Measurements from ENCODE around the gene PLD3. TPM values are rescaled to one million over a fixed set of nuclear protein-coding genes. Genes with fewer than 3 reads are reported as not detected.
A peak's percentile ranks its signal among the peaks of the same experiment; 100 is the strongest.

Gene PLD3
- total RNA-seq, 1 donor from 2014 or later: 156 TPM

DNA sequence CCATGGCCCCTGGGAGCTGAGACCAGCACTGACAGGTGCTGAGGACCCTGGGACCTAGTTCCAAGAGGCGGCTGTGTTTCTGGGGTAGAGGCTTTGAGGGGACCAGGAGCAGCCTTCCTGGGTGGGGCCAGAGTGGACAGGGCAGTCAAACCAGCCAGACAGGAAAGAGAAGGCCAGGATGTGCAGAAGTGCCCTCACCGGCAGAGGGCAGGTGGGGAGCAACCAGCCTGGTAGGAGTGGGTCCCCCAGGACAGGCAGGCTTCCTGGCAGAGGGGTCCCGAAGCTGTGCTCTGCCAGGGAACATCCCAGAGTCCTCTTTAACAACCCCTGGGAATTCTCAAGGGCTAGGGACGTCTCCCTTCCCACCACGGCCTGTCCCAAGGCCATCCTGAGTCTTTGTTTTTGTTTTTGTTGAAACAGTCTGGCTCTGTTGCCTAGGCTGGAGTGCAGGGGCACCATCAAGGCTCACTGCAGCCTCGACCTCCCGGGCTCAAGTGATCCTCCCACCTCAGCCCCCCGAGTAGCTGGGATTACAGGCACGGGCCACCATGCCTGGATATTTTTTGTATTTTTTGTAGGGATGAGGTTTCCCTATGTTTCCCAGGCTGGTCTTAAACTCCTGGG lies 44.5 kb downstream of the PLD3 start:
- intact Hi-C loops (cut with micrococcal nuclease): no loop called here
- Histone ChIP-seq H3K36me3 (no peaks in the 10 kb centered on the region), H3K27me3 (ENCODE audit: low read depth) (no peaks in the 10 kb centered on the region), H3K9me3 (replicated peaks) (no peaks in the 10 kb centered on the region), H3K4me3 (no peak overlapping the region), H3K4me1 (peaks cover 3% of the 10 kb centered on the region), H3K27ac (replicated peaks) (no peak overlapping the region)
- no peak for DNase-seq
- TF ChIP-seq, protein P1, sequence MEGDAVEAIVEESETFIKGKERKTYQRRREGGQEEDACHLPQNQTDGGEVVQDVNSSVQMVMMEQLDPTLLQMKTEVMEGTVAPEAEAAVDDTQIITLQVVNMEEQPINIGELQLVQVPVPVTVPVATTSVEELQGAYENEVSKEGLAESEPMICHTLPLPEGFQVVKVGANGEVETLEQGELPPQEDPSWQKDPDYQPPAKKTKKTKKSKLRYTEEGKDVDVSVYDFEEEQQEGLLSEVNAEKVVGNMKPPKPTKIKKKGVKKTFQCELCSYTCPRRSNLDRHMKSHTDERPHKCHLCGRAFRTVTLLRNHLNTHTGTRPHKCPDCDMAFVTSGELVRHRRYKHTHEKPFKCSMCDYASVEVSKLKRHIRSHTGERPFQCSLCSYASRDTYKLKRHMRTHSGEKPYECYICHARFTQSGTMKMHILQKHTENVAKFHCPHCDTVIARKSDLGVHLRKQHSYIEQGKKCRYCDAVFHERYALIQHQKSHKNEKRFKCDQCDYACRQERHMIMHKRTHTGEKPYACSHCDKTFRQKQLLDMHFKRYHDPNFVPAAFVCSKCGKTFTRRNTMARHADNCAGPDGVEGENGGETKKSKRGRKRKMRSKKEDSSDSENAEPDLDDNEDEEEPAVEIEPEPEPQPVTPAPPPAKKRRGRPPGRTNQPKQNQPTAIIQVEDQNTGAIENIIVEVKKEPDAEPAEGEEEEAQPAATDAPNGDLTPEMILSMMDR (IDR thresholded peaks at IDR 0.05; ENCODE audit: borderline replicate concordance): peak; percentile 46

DNA sequence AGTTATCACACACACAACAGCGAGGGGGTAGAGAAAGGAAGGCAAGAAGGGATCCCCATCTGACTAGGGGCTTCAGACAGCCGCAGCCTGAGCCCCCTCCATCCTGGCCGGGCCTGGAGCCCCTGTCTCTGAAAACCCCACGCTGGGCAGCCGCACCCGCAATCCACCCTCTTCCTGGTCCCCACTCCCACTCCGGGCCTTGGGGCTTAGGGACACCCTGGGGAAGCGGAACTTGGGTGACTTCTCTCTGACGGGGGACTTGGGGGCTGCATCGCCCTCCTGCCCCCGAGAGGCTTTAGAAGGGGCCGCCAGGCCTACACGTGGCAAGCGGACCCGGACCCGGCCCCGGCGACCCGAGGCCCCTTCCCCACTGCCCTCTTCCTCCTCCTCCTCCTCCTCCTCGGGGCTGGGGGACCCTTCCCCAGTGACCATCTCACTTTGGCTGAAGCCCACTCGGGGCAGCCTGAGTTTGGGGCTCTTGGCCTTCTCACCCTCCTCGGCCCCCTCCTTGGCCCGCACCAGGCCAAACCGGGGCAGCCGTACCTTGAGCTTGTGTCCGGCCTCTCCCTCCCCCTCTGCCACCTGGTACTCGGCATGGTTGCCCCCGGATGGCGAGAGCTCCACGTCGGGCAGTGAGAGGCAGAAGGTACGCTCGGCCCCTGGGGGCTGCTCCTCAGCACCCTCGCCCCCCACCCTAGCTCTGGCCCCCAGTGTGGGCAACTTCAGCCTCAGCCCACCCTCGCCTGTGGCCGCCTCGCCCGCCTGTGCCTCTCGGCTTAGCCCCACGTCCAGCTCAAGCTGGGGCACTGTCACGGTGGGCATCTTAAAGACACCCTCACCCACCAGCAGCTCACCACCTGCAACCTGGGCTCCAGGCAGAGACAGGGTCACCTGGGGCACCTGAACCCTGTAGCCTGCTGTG lies 45.7 kb downstream of the PLD3 start:
- intact Hi-C loops (cut with micrococcal nuclease): no loop called here
- H3K36me3 ChIP-seq: no peaks in the 10 kb centered on the region
- no peak overlapping the region for H3K27ac ChIP-seq (replicated peaks)
- peaks cover 3% of the 10 kb centered on the region for H3K4me1 ChIP-seq
- H3K27me3 ChIP-seq (ENCODE audit: low read depth): no peaks in the 10 kb centered on the region
- DNase-seq: no peak
- no peaks in the 10 kb centered on the region for H3K9me3 ChIP-seq (replicated peaks)
- H3K4me3 ChIP-seq: no peak overlapping the region
- TF ChIP-seq, protein P1 (IDR thresholded peaks at IDR 0.05; ENCODE audit: borderline replicate concordance): no peak

DNA sequence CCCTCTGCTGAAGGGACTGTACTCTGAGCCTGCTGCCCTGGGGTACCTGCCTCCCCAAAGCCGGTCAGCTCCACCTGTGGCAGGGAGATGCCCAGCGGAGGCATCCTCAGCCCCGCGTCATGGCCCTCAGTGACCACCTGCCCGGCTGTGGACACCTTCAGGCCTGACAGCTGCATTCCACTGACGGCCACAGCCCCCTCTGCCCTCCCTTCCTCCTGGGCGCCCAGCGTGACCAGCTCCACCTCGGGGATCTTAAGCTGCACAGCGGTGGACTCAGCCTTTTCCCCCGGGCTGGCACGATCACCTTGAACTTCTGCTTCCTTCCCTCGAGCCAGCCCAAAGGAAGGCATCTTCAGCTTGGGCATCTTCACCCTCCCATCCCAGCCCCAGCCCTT lies 46.3 kb downstream of the PLD3 start:
- Histone ChIP-seq H3K9me3 (replicated peaks) (no peaks in the 10 kb centered on the region), H3K4me3 (no peak overlapping the region), H3K27ac (replicated peaks) (no peak overlapping the region), H3K36me3 (no peaks in the 10 kb centered on the region), H3K4me1 (peaks cover 3% of the 10 kb centered on the region), H3K27me3 (ENCODE audit: low read depth) (no peaks in the 10 kb centered on the region)
- no peak for DNase-seq
- TF ChIP-seq, protein P1 (IDR thresholded peaks at IDR 0.05; ENCODE audit: borderline replicate concordance): no peak
- intact Hi-C loops (cut with micrococcal nuclease): no loop called here

DNA sequence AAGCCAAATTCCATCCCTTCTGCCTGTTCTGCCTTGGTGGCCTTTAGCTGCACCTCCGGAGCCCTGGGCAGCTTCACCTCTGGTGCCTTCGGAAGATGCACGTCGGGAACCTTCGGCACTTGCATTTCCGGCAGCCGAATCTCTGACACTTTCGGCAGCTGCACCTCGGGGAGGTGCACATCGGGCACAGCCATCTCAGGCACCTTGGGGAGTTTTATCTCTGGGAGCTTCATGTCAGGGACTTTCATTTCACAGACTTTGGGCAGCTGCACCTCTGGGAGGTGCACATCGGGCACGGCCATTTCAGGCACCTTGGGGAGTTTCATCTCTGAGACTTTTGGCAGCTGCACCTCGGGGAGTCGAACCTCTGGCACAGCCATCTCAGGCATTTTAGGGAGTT lies 47.5 kb downstream of the PLD3 start:
- H3K27me3 ChIP-seq (ENCODE audit: low read depth): no peaks in the 10 kb centered on the region
- no peaks in the 10 kb centered on the region for H3K36me3 ChIP-seq
- TF ChIP-seq, protein P1 (IDR thresholded peaks at IDR 0.05; ENCODE audit: borderline replicate concordance): no peak
- DNase-seq: no peak
- no peak overlapping the region for H3K27ac ChIP-seq (replicated peaks)
- H3K4me1 ChIP-seq: peaks cover 3% of the 10 kb centered on the region
- no peak overlapping the region for H3K4me3 ChIP-seq
- intact Hi-C loops (cut with micrococcal nuclease): no loop called here
- H3K9me3 ChIP-seq (replicated peaks): no peaks in the 10 kb centered on the region

DNA sequence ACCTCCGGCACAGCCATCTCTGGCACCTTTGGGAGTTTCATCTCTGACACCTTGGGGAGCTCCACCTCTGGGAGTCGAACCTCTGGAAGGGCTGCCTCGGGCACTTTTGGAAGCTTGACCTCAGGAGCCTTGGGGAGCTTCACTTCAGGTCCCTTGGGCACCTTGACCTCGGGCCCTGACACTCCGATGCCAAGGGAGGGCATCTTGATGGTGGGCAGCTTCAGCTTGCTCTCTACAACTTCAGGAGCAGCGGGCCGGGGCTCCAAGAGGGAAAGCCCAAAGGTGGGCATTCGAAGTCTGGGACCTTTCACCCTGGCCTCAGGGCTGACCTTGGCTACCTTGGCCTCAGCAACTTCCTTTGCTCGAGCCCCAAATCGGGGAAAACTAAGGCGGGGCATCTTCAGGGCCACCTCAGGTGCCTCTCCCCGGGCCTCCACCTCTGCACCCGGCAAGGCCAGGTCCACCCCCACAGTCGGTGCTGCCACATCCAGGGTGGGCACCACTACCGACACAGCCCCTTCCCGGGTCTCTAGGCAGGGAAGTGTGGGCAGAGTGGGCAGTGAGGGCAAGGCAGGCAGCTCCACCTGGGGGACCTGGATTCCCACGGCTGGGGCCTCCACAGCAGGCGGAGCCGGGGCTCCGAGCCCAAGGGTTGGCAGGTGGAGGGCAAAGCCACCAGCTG lies 48.5 kb downstream of the PLD3 start:
- Histone ChIP-seq H3K4me3 (no peak overlapping the region), H3K4me1 (peaks cover 3% of the 10 kb centered on the region), H3K36me3 (no peaks in the 10 kb centered on the region), H3K27ac (replicated peaks) (no peak overlapping the region), H3K9me3 (replicated peaks) (no peaks in the 10 kb centered on the region), H3K27me3 (ENCODE audit: low read depth) (no peaks in the 10 kb centered on the region)
- intact Hi-C loops (cut with micrococcal nuclease): no loop called here
- TF ChIP-seq, protein P1 (IDR thresholded peaks at IDR 0.05; ENCODE audit: borderline replicate concordance): no peak
- no peak for DNase-seq
